ENCODE measurements around the gene GBX2.

GBX2 gene

GRCh38 chr2:236169151-236169721, 1.1 kb upstream of the GBX2 start:
- no peak for DNase-seq

DNA sequence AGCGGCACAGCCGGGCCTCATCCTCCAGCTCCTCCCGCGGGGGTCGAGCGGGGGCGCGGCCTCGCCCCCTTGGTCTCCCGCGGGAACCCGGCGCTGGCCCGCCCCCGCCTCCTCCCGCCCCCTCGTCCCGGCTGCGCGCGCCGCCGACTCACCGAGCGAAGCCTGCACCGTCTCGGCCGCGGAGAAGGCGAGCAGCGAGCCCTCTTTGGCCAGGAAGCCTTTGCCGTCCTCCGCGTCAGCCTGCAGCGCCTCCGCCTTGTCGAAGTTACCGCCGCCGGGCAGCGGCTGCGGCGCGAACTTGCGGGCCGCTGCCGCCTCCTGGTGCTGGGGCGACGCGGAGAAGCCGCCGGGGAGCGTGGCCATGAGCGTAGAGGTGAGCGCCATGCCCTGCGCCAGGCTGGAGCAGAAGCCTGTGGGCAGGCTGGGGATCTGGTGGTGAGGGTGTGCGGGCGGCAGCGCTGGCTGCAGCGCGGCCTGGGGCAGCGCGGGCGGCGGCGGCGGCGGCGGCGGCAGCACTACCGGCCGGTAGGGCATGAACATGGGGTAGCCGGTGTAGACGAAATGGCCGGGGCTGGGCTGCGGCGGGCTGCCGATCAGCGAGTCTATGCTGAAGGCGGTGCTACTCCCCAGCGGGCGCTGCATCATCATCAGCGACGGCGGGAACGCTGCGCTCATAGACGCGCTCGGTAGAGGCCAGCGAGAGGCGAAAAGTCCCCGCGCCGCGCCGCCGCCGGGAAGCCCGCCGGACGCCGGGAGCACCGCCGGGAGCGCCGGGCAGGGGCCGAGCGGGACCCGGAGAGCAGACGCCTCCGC, 683 bp downstream of the GBX2 start:
- peak in 1 of 56 donors; percentile 15 for DNase-seq

- no peak for DNase-seq
Measured at GRCh38 chr2:236166796-236167296, 1.3 kb downstream of the GBX2 start.

DNA sequence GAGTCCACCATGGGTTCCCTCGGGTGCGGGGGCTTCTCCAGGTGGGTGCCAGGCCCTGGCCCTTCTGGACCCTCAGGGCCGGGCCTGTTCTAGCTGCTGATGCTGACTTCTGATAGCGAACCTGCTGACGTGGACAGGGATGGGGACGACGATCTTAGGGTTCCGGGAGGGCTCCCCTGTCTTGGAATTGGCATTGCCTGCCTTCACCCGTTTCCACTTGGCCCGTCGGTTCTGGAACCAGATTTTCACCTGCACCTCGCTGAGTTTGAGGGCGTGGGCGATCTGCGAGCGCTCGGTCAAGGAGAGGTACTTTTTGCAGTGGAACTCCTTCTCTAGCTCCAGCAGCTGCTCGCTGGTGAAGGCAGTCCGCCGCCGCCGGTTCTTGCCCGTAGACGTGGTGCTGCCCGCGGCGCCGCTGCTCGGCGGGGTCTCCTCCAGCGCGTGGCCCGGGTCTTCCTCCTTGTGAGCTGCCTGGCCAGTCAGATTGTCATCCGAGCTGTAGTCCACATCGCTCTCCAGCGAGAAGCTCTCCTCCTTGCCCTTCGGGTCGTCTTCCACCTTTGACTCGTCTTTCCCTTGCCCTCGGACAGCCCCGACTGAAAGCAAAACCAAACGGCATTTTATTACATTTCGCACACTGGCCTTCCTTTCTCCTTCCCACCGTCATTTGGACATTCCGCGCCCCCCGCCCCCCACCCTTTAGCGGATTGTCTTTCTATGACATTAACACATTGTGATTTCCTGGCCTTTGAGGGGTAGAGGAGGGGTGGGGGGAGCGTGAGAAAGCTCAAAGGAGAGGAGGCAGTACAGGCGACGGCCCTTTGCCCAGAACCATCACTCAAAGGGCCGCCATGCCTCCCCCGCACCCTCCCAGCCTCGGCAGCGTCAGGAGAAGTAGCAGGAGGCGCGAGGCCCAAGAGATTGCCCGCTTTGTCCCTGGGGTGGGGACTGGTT, 2.1 kb downstream of the GBX2 start:
- no peak for DNase-seq

DNA sequence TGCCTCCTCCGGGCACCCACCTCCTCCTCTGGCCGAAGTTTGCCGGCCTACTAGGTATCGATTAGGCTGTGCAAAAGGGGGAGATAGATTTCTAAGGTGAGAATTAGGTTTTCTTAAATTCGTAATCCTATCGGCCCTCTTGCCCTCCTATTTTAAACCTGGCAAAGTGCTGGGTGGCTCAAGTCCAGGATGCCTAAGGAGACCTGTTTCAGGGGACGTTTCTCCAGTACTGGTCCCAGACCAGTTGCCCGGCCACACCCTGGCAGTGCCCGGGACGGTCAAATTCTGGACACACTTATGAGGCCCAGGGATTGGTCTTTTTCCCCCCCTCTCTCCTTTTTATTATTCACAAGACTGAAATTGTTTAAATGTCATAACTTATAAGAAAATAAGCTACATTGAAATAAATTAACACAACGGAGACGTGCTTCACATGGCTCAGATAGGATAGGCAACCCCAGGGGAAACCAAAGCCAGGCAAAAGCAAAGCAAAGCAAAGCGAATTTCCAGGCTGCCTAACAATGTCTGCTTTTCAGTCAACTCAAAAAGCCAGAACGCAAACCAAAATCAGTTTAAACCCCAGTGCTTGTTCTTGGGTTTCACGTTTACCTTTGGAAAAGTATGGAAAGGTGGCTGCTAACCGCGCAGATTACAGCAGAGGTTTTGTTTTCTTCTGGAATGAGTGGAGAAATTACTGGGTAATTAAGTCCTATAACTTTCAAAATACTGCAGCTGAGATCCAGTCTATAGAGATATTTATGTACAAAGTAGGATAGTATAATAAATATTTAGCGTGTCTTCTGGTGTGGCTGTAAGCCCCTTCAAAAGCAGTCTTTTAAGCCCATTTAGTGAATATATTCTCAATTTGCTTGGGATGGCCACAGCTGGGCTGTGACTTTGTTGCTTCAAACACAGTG, 3.0 kb downstream of the GBX2 start:
- DNase-seq, result no peak

GRCh38 chr2:236164201-236164924, 3.8 kb downstream of the GBX2 start:
- DNase-seq, result no peak

- DNase-seq, result no peak
Measured at GRCh38 chr2:236163471-236164200, 4.5 kb downstream of the GBX2 start.

DNA sequence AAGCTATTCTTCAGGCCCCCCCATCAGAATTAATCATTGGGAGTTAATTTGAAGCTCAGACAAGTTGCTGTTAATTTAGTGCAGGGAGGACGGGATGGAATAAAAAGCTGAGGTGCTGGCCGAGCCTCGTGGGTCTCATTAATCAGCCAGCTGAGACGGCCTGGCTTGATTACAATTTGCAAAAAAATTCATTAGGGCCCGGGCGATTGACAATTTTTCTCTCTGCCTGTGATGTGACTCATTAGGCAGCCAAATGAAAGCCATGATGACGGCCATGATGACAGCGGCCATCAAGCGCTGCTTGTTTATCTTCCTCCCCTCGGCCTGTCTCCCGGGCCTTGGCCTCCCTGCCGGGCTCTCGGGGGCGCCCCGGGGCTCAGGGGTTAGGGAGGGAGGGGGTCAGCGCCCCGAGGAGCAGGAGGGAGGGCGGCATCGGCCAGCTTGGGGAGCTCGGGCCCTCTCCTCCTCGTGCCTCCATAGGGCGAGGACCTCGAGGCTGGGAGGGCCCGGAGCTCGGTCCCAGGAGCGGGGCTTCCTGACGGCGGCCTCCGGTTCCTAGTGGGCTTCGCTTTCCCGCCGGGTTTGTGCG, 5.2 kb downstream of the GBX2 start:
- DNase-seq, result no peak

DNA sequence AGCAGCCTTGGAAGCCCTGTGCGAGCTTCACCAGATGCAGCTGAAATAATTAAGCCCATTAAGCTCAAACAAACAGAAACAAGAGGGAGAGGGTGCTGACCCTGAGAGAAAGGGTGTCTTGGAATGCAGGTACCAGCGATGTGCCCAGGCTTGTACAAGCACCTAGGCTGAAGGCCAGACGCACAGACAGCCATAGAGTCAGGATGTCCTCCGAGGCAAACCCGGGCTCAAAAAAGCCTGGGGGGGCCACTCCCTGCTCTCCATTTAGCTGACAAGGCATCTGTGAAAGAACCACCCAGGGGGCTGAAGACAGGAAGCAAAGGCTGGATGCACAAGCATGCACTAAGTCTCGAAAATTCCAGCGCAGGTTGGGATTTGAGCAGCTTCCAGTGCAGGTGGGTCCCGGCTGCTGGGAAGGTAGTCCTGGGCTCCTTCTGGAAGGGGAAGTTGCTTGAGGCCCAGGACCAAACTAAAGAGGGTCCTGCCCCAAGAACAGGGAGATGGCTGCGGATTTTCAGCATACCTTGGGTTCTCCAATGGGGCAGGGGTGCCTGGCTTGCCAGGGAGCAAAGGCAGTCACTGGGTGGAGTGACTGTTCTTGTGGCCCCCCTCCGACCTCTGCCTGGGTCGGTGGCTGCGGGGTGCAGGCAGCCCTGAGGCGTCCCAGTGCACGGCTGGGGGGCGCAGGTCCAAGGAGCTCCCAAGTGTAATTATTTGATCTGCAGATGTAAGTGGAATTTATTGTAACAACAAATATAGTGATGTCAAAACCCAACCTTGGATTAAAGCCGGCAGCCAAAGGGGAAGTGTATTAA, 5.9 kb downstream of the GBX2 start:
- DNase-seq, result no peak

DNA sequence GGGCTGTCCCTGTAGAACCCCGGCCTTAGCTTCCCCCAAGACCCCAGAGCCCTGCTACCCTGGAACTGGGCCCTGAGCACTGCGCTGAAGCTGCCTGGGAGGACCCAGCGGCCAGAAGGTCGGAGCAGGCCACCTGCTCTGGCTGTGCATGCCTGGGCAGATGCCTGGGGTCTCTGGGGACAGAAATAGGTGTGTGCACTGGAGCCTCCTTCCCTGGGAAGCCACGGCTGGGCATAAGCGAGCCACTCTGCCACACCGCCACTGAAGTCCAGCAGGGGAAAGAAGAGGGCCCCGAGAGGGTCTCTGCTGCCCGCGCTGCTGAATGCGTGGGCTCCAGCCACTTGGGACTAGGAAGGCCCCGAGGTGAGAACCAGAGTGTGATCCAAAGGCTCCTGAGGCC, 6.7 kb downstream of the GBX2 start:
- DNase-seq, result no peak

- DNase-seq, result no peak
Measured at GRCh38 chr2:236161082-236161462, 7.1 kb downstream of the GBX2 start.

DNA sequence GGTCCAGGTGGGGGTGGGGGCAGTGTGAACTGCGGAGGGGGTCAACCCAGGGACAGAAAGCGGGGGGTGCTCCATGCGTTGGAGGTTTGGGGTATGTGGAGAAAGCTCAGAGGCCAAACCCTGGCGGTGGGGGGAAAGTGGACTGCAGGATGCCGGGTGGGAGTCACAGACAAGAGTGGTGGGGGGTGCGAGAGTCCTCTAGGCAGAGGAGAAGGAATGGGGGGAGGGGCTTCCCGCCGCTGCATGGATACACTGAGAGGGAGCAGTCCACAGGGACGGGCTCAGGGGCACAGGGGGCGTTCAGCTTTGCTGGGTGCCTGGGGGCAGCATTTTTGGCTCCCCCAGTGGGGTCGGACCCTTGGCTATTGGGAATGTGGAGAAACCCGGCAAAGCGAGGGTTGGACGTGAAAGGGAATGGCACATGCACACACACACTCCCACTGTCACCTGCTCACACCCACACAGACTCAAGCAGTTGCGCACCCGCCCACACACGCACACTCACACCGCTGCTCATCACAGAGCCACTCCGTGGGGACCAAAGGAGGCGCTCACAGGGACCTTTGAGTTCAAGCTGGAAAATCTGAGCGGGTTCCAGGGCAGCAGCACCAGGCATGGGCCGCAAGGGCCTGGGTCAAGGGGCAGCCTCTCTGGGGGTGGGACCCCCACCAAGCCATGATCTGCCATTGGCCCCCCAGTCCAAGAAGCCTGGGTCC, 7.7 kb downstream of the GBX2 start:
- DNase-seq, result no peak

DNA sequence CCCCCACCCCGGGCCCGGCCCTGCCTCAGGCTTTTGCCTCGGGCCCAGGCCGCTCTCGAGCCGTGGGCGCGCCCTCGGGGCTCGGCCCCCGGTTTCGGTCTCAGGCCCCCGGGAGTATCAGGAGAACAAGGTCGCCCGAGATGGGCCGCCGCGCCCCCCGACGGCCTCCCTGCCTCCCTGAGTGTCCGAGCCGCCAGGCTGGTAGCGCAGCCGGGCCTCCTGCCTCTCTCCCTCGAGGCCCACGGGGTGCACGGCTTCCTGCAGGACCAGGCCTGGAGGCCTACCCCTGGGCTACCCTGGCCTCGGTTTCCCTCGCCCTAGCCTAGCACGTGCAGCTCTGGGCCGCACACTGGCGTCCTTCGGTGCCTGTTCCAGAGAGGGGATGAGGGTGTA, 8.4 kb downstream of the GBX2 start:
- DNase-seq, result no peak

DNA sequence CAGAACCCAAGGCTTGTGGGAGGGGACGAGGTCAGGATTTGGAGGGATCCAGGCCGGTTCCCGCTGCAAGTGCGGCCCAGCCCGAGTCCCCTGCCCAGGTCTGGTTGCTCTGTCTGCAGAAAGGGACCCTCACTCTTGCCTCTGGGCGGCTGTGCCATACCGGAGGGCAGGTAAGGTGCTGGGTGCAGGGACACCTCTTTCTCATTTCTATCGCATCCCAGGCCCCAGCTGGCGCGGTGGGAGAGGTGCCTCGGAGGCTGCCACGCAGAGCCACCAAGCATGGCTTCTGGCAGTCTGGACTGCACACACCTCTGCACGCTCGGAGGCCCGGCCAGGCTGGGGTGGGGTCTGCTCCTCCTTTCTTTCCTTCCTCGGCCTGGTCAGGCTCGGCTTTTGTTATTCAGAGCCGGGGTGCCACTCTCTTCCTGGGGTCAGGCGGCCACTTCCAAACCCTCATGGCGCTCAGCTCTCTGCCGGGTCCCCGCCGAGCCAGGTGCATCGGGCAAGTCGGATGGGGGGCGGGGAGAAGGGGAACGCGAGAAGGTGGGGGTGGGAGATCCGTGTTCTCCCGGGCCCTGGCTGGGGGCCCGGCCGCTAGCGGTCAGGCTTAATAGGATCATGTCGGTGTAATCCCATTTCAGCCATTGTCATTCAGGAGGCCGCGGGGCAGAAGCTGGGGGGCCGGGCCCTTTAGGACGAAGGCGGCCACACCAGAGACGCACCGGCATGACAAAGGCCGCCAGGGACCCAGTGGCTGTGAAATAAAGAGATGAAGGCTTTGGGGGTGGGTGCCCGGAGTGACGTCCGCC, 9.0 kb downstream of the GBX2 start:
- no peak for DNase-seq

- DNase-seq, result no peak
Measured at GRCh38 chr2:236157815-236158498, 10.2 kb downstream of the GBX2 start.

DNA sequence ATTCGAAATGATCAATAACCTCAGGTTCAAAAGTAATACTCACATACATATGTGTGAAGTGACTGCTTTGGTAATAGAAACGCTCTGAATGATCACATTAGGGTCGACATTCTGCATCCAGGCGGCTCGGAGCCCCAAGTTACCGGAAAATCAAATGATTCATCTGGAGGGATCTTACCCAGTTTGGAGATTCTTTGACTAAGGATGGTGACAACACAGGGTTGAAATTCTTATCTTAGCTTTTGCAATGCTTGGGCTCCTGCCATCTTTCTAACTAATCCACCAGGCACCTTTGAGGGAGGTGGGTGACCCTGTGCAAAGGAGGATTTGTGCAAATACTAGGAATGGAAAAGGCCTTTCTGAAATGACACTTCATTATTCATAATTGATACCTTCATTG, 10.8 kb downstream of the GBX2 start:
- no peak for DNase-seq

All from amygdala (tissue), 56 donors.